GM19452 (cell line): Measurements from ENCODE around the gene SMURF2.
"Not testable (repeated sequence)": the region's sequence is repeated elsewhere in the genome, so short reads cannot be mapped to it uniquely, and the experiment has no call there.

Experiments
- ATAC-seq: cut with Tn5 transposase; IDR thresholded peaks from one replicate; pipeline ENCODE4 v1.9.1; 2021; ENCODE audit not compliant: unreplicated experiment

SMURF2 gene

DNA sequence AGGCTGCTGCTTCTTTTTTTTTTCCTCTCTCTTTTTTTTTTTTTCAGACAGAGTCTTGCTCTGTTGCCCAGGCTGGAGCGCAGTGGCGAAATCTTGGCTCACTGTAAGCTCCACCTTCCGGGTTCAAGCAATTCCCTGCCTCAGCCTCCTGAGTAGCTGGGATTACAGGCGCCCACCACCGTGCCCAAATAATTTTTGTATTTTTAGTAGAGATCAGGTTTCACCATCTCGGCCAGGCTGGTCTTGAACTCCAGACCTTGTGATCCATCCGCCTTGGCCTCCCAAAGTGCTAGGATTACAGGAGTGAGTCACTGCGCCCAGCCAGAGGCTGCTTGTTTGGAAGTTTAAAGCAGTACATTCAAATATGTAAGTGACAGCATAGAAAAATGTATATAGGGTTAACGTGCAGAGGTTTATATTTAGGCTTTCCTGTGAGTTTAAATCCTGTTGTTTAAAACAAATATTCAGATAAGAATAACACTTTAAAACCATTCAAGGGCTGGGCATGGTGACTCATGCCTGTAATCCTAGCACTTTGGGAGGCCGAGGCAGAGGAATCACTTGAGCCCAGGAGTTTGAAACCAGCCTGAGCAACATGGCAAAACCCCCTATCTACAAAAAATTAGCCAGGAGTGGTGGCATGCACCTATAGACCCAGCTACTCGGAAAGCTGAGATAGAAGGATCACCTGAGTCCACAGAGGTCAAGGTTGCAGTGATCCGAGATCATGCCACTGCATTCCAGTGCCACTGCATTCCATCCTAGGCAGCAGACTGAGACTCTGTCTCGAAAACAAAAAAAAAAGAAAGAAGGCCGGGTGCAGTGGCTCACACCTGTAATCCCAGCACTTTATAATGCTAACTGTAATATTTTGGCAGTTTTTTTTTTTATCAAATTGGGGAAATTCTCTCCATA, 6.0 kb upstream of the SMURF2 start:
- not testable (repeated sequence) for ATAC-seq

DNA sequence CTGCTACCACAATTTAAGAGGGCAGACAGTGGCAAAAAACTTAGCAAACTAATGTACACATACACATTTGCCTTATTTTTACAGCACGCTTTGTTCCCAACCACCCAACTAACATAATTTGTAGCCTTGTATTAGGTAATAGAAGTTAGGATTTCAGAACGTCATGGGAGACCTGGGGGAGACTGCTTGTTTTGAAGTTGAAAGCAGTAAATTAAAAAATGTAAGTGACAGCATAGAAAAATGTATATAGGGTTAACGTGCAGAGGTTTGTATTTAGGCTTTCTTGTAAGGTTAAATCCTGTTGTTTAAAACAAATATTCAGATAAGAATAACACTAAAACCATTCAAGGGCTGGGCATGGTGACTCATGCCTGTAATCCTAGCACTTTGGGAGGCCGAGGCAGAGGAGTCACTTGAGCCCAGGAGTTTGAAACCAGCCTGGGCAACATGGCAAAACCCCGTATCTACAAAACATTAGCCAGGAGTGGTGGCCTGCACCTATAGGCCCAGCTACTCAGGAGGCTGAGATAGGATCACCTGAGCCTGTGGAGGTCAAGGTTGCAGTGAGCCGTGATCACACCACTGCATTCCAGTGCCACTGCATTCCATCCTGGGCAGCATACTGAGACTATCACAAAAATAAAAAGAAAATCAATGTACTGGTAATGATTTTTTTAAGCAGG, 2.3 kb upstream of the SMURF2 start:
- ATAC-seq, result not testable (repeated sequence)

DNA sequence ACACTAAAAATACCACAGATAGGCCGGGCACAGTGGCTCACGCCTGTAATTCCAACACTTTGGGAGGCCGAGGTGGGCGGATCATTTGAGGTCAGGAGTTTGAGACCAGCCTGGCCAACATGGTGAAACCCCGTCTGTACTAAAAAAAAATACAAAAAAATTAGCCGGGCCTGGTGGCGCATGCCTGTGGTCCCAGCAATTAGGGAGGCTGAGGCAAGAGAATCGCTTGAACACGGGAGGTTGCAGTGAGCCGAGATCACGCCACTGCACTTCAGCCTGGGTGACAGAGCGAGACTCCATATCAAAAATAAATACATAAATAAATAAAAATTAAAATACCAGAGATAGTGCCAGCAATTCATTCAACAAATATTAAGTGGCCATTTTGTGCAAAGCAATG, 1.7 kb upstream of the SMURF2 start:
- ATAC-seq, result not testable (repeated sequence)

GRCh38 chr17:64662774-64663367, 764 bp upstream of the SMURF2 start:
- ATAC-seq, result no peak

- peak; percentile 40 for ATAC-seq
Observed at GRCh38 chr17:64661726-64661975, 456 bp downstream of the SMURF2 start.

DNA sequence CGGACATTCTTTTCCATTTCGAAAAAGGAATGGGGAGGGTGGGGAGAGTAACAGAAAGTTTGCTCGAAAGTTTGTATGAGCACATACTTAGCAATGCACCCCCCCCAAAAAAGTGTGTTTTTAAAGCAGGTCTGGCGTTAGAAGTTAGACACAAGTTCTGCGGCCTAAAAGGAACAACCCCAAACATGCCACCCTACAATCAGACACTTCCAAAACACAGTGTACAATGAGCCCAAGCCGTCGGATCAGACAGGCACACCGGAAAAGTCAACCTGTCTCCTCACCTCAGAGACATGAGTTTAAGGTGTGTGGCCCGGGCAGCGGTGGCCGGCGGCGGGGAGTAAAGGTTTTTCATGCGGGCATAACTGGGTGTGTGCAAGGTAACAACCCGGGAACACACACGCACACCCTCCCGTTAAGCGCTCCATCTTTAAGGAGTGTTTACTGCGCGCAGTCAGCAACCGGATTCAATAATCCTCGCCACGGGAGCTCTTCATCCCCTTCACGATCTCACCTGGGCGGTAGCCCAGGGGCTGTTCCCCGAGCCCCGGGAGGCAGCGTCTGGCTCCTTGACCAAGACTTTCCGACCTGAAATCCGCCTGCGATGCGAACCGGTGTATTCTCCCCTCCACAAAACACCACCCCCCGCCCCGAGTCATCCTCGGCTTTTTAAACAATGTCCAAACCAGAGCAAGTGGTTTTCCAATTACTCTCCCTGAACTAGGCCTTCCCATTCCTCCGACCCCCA, 955 bp downstream of the SMURF2 start:
- not testable (repeated sequence) for ATAC-seq

DNA sequence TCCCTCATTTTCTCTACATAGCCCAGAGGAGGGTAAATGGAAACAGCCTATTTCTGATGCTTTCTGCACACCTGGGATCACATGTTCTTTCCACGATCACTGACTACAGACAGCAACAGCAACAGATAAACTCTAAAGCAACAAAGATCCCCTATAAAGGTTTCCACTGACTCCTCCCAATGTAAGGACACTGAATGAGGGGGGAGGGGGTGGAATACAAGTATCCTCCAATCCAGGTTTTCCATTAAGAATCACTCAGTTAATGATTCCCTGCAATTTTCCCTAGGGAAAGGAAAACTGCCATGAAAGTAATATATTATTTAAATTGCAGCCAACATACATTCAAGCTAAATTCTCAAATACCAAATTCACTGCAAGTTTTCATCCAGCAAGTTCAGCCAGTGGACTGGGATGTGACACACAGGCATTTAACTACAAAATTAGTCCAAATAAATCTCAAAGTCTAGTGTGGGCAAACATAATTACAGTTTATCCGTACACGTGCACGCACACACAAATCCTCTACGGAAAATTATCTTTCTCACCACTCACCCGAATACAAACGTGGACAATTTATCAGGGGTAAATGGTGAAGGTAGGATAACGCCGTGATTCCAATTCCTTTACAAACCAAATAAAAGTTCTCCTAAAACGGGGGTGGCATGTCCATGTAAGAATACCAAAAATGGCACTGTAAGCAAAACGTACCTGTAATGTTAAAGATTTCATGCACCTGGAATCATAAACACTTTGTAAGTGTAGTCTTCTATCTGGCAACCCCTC, 1.7 kb downstream of the SMURF2 start:
- ATAC-seq, result not testable (repeated sequence)

DNA sequence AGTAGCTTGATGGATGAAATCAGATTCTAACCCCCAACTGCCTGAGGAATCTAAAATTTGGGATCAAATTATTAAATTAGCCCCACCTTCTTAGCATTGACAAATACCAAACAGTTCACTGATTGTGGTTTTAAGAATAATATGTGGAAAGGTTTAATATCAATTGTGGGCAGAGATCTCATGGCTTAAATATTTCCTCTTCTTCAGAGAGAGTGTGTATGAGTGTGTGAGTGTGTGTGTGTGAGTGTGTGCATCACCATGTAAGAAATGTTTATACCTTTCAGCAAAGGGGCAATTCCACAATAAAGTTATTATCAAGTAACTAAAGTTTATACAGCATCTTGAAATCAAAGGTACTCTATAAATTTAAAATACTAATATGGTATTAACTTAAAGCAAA, 3.2 kb downstream of the SMURF2 start:
- ATAC-seq, result no peak

- no peak for ATAC-seq
Observed at GRCh38 chr17:64657610-64658125, 4.4 kb downstream of the SMURF2 start.

GRCh38 chr17:64655704-64656103, 6.4 kb downstream of the SMURF2 start:
- ATAC-seq, result no peak

- ATAC-seq, result no peak
Observed at GRCh38 chr17:64653985-64654355, 8.1 kb downstream of the SMURF2 start.

GRCh38 chr17:64653325-64653984, 8.7 kb downstream of the SMURF2 start:
- no peak for ATAC-seq

DNA sequence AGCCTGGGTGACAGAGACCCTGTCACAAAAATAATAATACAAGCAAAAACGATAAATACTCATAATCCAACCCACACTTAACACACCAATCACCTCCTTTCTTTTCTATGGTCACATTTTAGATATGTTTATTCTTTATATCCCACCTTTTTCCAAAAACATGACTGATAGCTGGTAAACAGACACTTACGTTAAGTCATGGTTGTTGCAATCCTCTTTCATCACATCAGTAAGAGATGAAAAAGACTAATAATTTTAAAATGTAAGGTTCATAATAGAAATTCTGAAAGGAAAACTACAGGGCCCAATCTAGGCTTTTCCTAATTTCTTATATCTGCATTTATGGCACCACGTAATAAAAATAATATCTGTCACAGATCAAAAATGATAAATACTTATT, 10.2 kb downstream of the SMURF2 start:
- ATAC-seq, result no peak

DNA sequence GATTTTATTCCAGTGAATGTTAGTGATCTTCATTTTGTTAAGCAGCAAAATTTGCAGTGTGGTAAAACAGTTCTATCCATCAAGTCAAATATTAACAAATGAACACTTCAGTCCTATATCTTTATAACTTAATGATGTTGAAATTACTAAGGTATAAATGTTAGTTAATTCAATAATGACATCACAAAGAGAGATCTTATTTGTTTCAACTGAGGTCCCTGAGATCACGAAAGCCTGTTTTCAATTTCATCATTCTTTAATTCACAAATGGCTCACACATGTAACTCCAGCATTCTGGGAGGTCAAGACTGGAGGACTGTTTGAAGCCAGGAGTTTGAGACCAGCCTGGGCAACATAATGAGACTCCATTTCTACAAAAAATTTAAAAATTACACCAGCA, 13.9 kb downstream of the SMURF2 start:
- no peak for ATAC-seq

GRCh38 chr17:64647817-64648216, 14.3 kb downstream of the SMURF2 start:
- no peak for ATAC-seq

DNA sequence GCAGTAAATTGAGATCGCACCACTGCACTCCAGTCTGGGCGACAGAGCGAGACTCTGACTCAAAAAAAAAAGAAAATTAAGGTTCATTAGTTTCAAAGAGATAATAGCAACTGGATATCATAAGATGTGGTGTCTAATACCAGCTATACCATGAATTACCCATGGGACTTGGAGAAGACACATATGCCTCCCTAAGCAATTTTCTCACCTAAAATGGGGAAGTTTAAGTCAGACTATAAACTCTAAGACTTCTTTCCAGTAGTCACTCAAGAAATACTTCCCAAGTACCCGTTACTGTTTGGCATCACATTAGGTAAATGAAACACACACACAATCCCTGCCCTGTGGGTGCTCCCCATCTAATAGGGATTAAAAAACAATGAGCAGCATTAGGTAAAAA, 22.6 kb downstream of the SMURF2 start:
- ATAC-seq, result no peak

GRCh38 chr17:64638552-64639203, 23.4 kb downstream of the SMURF2 start:
- ATAC-seq, result no peak

GRCh38 chr17:64635647-64636305, 26.3 kb downstream of the SMURF2 start:
- ATAC-seq, result peak; percentile 77

DNA sequence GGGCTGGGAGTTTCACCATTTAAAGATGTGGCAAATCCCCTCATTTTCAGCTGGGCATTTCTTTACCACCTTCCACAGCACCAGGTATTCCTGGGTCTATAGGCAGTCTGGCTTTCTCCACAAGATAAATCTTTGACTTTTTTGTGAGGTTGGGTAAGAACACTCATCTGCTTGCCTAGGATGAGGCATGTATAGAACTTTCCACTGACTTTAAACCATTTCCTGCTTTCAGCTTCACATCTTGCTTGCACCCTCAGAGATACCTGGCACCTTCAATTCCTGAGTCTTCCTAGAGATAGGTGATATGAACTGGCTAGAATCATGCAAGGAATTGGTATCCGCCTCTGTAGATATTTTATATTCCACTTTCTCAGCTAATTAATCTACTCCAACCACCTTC, 27.9 kb downstream of the SMURF2 start:
- no peak for ATAC-seq
